Activated CD4-positive, alpha-beta T cell treated with anti-CD3 and anti-CD28 coated beads, Interleukin-10, Interleukin-2, amounts not matched to agents 100 ng/mL and 50 ng/mL, durations not matched to agents 16 hours and 8 hours (primary cell): ENCODE measurements around the gene ARIH1.
A peak's percentile ranks its signal among the peaks of the same experiment; 100 is the strongest.
"Not testable (repeated sequence)": the region's sequence is repeated elsewhere in the genome, so short reads cannot be mapped to it uniquely, and the experiment has no call there.

Experiments used
- DNase-seq: peaks from one replicate; pipeline ENCODE4 v3.0.0-alpha.2; 2020

ARIH1 gene

DNA sequence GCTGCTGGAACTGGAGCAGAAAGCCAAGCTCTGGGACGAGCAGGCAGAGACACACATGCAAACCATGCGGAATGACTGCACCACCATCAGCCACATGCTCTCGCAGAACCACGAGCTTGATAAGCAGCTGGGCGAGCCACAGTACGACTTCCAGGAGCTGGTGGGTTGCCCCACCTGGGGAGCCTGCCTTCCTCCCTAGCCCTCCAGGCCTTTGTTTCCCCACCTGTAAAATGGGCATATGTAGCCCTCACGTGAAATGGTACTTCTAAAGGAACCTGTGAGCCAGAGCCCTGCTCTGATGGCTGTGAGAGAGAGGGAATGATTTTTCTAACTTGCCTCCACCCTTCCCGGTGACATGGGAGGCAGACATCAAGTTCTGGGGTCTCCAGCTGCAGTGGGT, 135.7 kb downstream of the ARIH1 start:
- no peak for DNase-seq

DNA sequence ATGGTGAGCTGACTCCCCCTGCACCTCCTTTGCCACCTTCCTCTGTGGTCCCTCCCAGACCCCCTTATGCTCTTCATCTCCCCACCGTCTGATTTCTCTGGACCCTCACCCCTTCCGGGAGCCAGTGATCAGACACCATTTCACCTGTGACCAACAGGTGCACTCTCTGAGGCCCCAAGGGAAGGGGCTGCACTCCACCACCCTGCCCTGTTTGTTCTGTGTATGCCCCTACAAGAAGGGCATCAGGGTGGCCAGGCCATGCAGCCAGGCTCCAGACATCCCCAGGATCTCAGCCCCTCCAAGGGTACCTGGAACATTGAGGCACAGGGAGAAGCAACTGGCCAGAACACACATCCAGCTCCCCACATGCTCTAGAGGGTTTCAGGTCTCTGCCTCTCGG, 138.2 kb downstream of the ARIH1 start:
- DNase-seq = not testable (repeated sequence)

DNA sequence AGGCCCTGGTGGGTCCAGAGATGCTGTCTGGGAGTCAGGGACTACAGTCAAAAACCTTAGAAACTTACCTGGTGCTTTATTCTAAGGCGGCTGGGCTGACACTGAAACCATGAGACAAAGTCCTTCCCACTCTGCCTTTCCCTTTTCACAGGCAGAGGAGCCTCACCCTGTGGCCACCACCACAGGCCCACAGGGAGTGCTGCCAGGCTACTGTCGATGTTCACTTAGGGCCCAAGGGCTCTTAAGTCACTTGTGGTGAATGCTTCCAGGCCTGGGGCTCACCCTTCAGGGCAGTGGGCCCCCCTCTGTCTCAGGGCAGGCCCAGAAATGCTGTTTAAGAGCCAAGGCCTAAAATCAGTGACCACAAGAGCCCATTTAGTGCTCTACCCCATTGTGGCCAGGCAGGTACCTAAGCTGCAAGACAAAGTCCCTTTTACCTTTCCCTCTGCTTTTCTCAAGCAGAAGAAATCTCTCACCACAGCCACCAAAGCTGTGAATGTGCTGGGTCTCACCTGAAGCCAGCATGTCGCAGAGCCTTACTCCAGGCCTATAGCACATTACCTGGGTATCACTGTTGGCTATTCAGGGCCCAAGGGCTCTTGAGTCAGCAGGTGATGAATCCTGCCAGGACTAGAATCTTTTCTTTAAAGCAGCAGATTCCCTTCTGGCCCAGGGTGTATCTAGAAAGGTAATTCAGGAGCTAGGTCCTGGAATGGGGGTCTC, 140.8 kb downstream of the ARIH1 start:
- no peak for DNase-seq

DNA sequence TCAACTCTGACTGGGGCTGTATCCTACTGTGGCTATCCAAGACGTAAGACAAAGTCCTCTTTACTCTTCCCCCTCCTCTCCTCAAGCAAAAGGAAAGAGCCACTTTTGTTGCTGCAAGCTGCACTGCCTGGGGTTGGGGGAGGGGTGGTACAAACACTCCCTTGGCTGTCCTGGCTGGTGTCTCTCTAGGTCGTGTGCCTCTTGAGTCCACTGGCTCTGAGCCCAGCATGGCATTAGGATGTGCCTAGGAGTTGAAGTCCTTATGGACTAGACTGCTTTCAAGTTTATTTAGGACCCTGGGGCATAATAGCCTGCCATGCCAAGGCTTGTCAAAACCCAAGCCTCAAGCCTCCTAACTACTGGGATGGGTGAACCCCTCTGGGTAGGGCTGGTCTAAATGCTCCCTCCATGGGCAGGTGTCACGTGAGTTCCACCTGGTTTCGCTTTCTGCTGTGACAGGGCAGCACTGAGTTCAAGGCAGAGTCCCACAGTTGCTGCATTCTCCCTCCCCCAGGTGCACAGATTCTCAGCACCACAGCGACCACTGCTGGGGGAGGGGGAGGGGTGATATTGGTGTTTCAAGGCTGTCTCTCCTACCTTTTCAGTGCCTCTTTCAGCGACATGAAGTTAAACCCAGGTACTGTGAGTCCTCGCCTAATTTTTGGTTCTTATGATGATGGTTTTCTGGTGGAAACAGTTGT, 141.6 kb downstream of the ARIH1 start:
- DNase-seq = peak; percentile 14

DNA sequence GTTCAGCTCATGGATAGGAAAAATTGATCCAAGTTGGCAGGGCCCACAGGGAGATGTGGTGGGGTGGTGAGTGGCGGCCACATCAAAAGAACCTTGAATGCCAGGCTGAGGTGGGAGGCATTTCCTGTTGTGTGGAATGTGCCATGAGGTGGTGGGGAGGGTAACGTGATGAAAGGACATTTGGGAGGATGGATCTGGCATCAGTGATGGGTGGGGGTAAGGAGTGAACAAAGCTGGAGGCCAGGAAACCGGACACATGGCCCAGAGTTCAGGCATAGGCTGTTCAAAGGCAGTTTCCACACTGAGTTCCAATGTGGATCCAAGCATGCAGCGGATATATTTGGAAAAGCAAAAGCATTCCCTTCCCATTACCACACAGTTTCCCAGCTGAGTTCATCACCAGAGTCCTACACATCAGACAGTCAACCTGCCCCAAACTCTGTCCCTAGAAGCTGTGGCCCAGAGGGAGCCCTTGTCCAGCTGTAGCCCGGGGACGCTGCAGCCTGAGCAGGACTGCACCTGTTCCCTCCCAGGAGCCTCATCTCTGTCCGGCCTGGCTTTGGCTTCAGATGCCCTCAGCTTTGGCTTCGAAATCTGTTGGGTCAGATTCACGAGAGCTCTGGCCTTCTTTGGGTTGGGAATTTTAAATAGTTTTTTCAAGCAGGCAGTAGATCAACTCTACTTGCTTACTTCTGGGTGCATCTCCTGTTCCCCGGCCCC, 142.5 kb downstream of the ARIH1 start:
- DNase-seq = no peak

DNA sequence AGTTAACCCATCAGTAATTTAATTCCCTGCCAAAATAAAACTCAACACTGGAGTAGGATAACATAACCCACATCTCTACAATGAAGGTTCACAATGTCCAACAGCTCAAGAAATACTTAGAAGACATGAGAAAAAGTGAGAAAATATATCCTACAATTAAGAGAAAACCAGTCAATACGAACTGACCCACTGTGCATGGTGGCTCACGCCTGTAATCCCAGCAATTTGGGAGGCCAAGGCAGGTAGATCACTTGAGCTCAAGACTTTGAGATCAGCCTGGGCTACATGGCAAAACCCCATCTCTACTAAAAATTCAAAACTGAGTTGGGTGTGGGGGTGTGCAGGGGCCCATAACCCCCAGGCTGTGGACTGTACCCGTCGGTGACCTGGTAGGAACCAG, 149.7 kb downstream of the ARIH1 start:
- not testable (repeated sequence) for DNase-seq

DNA sequence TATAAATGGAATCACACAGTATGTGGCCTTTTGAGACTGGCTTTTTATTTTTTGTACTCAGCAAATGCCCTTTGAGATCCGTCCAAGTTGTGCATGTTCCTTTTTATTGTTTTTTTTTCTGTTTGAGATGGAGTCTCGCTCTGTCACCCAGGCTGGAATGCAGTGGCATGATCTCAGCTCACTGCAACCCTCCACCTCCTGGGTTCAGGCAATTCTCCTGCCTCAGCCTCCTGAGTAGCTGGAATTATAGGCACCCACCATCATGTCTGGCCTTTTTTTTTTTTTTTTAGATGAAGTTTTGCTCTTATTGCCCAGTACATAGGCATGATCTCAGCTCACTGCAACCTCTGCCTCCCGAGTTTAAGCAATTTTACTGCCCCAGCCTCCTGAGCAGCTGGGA, 152.0 kb downstream of the ARIH1 start:
- DNase-seq = not testable (repeated sequence)

DNA sequence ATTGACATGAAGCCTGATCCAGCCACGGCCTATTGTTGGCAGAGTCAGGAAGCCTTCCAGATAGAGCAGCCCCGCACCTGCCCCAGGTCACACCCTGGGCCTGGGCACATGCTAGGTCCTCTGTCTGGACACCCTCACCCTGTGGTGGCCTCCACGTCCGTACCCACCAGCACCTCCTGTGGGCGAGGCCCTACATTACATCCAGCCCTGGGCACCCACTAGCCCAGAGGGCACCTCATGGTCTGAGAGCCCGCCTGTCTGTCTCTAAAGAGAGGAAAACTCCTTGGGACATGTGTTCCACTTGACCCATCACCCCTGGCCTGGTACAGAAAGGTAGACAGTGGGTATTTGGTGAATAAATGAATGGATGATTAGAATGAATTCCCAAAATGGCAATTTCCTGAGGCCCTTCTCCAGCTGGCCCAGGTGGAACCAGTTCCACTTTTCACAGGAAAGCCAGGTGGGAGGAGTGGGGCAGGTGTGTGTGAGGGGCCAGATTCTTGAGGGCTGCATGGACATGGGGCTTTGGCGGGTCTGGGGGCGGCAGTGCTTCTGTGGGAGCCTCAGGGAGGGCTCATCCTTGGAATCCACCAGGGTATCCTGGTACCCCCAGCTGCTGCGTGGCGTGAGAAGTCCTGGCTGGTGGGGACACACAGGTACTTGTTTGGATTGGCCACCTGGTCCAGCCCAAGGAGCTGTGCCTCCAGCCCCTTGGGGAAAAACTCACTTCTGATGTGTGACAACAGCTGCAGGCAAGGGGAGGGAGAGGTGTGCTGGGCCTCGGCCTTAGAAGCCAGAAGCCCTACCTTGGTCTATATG, 154.3 kb downstream of the ARIH1 start:
- peak; percentile 9 for DNase-seq

DNA sequence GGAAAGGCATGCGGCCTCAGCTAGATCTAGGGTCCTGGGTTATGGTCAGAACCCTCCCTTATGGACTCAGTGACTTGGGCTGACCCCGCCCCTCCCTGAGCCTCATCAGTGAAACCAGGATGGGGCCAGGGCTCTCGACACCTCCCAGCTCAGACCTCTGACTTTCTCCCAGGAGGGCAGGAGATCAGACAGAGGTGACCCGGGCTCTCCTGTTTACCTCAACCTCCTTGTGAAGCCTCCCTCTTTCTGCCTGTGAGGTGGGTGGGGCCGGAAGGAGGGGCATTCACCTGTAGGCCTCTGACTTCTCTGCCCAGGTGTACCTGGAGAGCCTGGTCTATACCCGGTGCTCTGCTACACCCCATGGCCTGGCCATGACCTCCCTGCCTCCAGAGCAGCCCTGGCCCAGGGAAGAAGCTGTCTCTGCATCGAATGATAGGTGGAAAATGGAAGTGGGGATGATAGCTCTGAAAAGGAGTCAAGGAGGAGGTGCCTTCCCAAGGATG, 155.0 kb downstream of the ARIH1 start:
- not testable (repeated sequence) for DNase-seq

- peak; percentile 80 for DNase-seq
These were observed 162.6 kb downstream of the ARIH1 start for GRCh38 chr15:72636519-72637282.

DNA sequence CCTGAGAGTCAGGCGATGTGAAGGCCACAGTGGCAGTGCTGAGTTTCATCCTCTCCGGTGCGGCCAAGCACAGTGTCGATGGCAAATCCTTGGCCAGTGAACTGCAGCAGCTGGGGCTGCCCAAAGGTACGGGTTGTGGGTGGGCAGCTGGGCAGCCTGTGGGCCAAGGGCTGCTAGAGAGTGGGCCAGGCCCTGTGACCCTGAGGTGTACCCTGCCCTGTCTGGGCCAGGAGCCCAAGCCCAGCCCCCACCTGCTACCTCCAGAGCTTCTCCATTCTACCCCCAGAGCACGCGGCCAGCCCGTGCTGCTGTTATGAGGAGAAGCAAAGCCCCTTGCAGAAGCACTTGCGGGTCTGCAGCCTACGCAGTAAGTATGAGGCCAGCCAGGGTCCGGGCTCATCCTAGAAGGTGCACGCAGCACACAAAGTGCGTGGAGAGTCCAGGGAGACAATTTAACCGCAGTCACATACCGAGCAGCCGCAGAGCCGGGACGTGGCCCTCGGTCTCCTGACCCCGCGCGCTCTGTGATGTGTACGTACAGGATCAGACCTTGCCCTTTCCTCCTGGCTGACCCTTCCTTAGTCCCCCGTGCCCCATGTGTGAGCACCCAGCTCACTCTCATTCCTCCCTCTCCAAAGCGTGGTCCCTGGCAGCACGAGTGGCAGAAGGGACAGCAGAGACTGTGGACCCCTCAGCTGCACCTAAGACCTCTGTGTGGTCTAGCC, 165.8 kb downstream of the ARIH1 start:
- not testable (repeated sequence) for DNase-seq

DNA sequence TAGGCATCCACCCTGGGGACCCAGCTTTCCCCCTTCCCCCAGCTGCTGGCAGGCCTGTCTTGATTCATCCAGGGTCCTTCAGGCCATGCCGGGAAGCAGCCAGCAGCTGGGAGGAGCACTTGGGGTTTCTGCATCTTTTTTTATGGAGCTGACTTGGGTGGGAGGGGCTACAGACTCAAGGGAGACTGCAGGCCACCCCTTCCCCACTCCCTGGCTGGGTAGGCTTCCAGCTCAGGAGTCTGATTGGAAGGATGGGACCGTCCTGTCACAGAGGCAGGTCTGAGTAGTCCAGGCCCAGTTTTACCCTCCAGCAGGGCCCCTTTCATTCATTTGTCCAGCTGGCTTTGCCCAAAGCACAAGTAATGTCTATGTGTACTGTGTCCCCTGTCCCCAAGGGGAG, 168.1 kb downstream of the ARIH1 start:
- DNase-seq = not testable (repeated sequence)

GRCh38 chr15:72648631-72649253, 174.6 kb downstream of the ARIH1 start:
- DNase-seq = not testable (repeated sequence)
